Vagina (tissue), 2 donors: ENCODE data around the gene SEPTIN2.
"Not testable (repeated sequence)": the region's sequence is repeated elsewhere in the genome, so short reads cannot be mapped to it uniquely, and the experiment has no call there.

ENCODE experiments used
- POLR2A ChIP-seq, 2 donors: fragments of 450-650 bp; IDR thresholded peaks; one replicate each; pipeline ENCODE4 v1.6.1; 2017; ENCODE audit warnings: antibody characterized with exemption in 2 of 2, mild to moderate bottlenecking in 2 of 2, moderate library complexity in 2 of 2
- POLR2AphosphoS5 ChIP-seq, 2 donors: sonication (generic); formaldehyde crosslinking; IDR thresholded peaks; one replicate each; pipeline ENCODE4 v1.9.0; 2017; ENCODE audit warnings: antibody characterized with exemption in 2 of 2, mild to moderate bottlenecking in 2 of 2, low read depth in 1 of 2; ENCODE audit not compliant: insufficient read depth in 1 of 2
- TF ChIP-seq, protein P1 (sequence below), 3 experiments: fragments of 450-650 bp in 2 of 3; fragments of 200-600 bp in 1 of 3; sonication (generic) in 1 of 3; IDR thresholded peaks; one replicate each; pipeline ENCODE4 v1.5.1; 2017 to 2019; ENCODE audit warnings: antibody characterized with exemption in 3 of 3, mild to moderate bottlenecking in 2 of 3, moderate library complexity in 2 of 3

DNA sequence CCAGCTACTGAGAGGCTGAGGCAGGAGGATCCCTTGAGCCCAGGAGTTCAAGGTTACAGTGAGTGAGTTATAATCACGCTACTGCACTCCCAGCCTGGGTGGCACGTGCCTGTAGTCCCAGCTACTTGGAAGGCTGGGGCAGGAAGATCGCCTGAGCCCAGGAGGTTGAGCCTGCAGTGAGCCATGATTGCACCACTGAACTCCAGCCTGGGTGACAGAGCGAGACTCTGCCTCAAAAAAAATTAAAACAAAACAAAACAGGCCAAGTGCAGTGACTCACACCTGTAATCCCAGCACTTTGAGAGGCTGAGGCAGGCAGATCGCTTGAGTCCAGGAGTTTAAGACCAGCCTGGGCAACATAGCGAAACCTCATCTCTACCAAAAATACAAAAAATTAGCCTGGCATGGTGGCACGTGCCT lies 22.3 kb upstream of the SEPTIN2 start:
- TF ChIP-seq, protein P1, sequence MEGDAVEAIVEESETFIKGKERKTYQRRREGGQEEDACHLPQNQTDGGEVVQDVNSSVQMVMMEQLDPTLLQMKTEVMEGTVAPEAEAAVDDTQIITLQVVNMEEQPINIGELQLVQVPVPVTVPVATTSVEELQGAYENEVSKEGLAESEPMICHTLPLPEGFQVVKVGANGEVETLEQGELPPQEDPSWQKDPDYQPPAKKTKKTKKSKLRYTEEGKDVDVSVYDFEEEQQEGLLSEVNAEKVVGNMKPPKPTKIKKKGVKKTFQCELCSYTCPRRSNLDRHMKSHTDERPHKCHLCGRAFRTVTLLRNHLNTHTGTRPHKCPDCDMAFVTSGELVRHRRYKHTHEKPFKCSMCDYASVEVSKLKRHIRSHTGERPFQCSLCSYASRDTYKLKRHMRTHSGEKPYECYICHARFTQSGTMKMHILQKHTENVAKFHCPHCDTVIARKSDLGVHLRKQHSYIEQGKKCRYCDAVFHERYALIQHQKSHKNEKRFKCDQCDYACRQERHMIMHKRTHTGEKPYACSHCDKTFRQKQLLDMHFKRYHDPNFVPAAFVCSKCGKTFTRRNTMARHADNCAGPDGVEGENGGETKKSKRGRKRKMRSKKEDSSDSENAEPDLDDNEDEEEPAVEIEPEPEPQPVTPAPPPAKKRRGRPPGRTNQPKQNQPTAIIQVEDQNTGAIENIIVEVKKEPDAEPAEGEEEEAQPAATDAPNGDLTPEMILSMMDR (IDR thresholded peaks at IDR 0.05) = not testable (repeated sequence)
- not testable (repeated sequence) for TF ChIP-seq POLR2A (IDR thresholded peaks at IDR 0.05); POLR2AphosphoS5 (IDR thresholded peaks at IDR 0.05; ENCODE audit: insufficient read depth in 1 of 2, low read depth in 1 of 2)
